ENCODE results near the gene MYL12A.

- no peak for TF ChIP-seq EZH2 (IDR thresholded peaks at IDR 0.05; ENCODE audit: insufficient read depth, poor library complexity, severe bottlenecking)
- TF ChIP-seq EZH2phosphoT487 (IDR thresholded peaks at IDR 0.05; ENCODE audit: insufficient read depth, low read depth): no peak
These were observed 8.1 kb downstream of the MYL12A start for GRCh38 chr18:3255611-3256165.

Measured in GM23248 (cell line).